ENCODE measurements around the gene CSTPP1.
"Not testable (repeated sequence)": the region's sequence is repeated elsewhere in the genome, so short reads cannot be mapped to it uniquely, and the experiment has no call there.

The CSTPP1 gene

GRCh38 chr11:46992386-46992785 lies 55.8 kb downstream of the CSTPP1 start:
- DNase-seq: not testable (repeated sequence)

DNA sequence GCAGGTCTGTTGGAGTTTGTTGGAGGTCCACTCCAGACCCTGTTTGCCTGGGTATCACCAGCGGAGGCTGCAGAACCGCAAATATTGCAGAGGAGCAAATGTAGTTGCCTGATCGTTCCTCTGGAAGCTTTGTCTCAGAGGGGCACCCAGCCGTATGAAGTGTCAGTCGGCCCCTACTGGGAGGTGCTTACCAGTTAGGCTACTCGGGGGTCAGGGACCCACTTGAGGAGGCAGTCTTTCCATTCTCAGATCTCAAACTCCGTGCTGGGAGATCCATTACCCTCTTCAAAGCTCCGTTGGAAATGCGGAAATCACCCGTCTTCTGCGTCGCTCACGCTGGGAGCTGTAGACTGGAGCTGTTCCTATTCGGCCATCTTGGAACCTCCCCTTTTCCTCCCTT lies 61.2 kb downstream of the CSTPP1 start:
- not testable (repeated sequence) for DNase-seq

GRCh38 chr11:46999217-46999616 lies 62.7 kb downstream of the CSTPP1 start:
- DNase-seq: no peak

DNA sequence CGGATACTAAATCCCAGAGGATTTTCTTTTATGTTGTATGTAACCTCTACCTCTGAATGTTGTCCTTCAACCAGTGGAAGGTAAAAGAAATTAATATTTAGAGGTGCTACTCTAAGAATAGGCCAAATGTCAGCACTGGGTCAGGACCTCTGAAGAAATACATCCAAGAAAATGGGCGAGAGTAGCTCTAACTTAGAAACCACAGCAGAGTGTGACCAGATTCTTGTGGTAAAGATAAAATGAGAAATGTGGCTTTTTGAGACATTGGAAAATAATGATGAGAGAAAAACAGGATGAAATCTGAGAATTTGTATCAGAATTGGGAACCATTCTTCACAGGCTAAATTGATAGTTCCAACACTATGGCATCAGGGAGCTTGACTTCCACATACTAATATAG lies 63.5 kb downstream of the CSTPP1 start:
- no peak for DNase-seq

- DNase-seq: no peak
These were observed 65.2 kb downstream of the CSTPP1 start for GRCh38 chr11:47001781-47002181.

- no peak for DNase-seq
These were observed 65.8 kb downstream of the CSTPP1 start for GRCh38 chr11:47002390-47002789.

DNA sequence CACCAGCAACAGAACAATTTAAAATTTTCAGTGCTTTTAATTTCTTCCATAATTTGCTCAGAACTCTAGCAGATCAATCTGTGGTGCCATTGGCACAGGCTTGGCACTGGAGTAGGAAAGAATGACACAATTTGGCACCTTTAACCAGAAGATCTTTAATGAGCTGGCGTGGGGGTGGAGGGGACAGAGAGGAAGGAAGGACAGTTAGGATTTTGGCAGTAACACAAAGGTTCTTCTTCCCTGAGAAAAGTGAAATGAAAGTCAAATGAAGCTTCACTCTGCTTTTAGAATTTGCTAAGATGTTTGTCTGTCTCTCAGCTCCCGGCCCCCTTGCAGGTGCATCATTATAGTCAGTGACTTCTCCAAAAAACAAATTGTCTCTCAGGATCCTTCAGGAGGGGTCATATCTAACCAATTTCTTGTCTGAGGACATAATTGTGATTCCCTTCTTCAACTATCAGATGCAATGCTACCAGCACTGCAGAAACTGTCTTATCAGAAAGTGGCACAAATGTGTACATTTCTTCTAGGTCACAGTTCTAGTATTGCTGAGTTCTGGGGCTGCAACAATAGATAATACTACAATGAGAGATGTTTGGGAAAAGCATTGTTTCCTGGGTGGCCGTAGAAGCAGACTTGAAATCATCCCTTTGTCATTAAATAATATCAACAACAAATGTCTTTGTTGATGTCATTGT lies 66.8 kb downstream of the CSTPP1 start:
- peak; percentile 22 to 40 for DNase-seq

GRCh38 chr11:47004595-47005033 lies 68.1 kb downstream of the CSTPP1 start:
- DNase-seq: no peak

- DNase-seq: no peak
These were observed 68.9 kb downstream of the CSTPP1 start for GRCh38 chr11:47005441-47005840.

GRCh38 chr11:47007579-47007978 lies 71.0 kb downstream of the CSTPP1 start:
- no peak for DNase-seq

- no peak for DNase-seq
These were observed 73.6 kb downstream of the CSTPP1 start for GRCh38 chr11:47010179-47010578.

DNA sequence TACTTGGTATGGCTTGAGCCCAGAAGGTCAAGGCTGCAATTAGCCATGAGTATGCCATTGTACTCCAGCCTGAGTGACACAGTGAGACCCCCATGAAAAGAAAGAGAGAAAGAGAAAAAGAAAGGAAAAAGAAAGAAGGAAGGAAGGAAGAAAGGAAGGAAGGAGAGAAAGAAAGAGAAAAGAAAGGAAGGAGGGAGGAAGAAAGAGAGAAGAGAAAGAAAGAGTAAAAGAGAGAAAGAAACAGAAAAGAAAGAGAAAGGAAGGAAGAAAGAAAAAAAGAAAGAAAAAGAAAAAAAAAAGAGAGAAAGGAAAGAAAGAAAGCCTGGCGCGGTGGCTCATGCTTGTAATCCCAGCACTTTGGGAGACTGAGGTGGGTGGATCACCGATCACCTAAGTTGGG lies 77.5 kb downstream of the CSTPP1 start:
- DNase-seq: no peak

DNA sequence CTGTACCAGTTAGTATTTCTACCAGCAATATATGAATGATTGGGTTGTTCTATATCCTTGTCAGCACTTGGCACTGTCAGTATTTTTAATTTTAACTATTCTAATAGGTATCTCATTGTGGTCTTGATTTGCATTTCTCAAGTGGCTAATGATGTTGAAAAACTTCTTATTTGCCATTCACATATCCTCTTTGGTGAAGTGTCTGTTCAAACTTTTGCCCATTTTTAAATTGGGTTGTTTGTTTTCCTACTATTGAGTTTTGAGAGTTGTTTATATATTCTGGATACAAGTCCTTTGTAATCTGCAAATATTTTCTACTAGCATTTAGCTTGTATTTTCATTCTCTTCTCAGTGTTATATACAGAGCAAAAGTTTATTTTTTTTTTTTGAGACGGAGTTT lies 82.1 kb downstream of the CSTPP1 start:
- DNase-seq: no peak

- no peak for DNase-seq
These were observed 84.4 kb downstream of the CSTPP1 start for GRCh38 chr11:47020793-47021526.

DNA sequence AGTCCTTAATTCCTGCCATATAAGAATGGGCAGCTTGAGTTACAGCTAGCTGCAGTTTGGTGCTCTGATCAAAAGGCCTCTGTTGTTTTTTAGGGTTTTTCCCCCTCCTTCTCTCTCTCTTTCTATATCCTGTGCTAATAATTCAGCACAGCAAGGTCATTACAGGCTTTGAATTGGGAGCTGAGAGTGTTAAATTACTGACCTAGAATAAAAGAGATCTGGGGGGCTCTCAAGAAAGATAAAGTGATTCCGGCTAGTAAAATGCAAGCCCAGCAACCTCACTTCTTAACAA lies 84.9 kb downstream of the CSTPP1 start:
- DNase-seq: no peak

DNA sequence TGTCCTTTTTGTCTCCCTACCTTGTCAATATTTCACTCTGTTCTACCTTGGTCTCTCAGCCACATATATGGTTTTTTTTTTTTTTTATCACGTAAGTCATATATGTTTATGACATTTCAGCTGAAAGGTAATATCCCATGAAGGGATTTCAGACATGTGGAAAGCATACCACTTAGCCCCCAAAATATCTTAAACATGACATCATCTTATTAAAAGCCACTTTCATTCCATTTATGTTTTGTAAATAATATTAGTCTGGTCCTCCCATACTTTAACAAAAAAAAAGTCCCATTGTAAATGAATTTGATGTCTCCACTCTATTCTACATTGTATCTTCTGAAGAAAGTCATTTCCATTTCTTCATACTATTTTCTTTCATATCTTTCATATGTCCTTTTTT lies 85.4 kb downstream of the CSTPP1 start:
- no peak for DNase-seq

- DNase-seq: no peak
These were observed 91.9 kb downstream of the CSTPP1 start for GRCh38 chr11:47028195-47029093.

- no peak for DNase-seq
These were observed 96.9 kb downstream of the CSTPP1 start for GRCh38 chr11:47033439-47033838.

DNA sequence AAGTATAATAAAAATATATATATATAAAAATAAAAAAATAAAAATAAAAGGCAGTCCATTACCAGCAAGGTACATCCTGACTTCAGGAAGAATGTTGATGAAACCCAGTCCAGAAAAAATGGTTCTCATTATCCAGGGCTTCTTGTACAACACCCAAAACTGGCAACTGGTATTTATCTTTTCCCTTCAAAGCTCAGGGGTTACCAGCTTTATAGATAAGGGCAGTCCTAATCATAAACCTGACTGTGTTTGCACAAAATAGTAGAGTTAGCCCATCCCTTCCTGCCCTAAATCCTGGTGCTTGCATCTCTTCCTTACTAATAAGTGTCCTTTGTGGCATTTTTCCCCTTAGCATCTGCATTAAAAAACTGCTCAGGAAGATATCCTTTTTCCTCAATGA lies 97.5 kb downstream of the CSTPP1 start:
- DNase-seq: no peak

GRCh38 chr11:47035108-47035507 lies 98.5 kb downstream of the CSTPP1 start:
- DNase-seq: no peak

DNA sequence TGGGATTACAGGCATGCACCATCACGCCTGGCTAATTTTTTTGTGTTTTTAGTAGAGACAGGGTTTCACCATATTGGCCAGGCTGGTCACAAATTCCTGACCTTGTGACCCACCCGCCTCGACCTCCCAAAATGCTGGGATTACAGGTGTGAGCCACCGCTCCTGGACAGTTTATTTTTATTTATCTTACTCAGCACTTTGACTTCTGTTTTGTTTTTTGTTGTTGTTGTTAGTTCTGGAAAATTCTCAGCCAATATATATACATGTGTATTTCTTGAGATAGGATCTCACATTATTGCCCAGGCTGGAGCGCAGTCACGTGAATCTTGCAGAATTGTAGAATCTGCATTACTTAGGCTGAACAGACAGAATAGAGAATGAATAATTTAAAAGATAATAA lies 107.6 kb downstream of the CSTPP1 start:
- DNase-seq: no peak

GRCh38 chr11:47047972-47048371 lies 111.4 kb downstream of the CSTPP1 start:
- no peak for DNase-seq

DNA sequence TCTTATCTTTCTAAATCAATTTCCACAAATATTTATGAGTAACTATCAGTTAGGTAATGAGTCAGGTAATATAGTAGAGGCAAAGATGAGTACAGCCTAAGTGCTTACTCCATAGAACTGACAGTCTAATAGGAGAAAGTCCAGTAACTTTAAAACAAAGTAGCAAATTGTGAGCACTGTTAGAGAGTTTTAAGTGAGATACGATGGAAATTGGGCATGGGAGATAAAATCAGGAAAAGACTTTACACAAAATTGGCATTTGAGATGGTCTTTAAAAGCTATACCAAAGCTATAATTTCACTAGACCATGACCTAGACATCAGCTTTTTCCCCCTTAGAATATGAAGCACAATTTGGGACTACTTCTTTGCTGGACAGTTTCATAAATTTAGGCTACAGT lies 113.7 kb downstream of the CSTPP1 start:
- no peak for DNase-seq

DNA sequence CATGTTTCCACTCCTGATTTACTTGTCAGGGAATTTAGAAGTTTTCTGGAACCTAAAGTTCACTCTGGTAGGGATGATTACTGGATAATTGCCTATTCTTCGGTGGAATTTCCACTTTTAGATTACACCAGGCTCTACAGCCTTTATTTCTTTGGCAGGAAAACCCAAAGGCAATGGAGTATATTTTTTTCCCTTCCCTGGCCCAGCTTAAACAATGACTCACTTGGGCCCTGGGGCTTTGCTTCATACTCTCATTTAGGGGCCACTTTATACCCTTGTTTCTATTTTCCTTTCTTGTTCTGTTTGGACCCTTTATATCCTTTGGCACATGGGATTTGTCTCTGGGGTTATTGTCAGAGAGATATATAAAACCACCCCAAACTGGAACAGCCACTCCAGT lies 114.7 kb downstream of the CSTPP1 start:
- DNase-seq: no peak
